HG03571 (cell line): ENCODE data around the gene BANP.
"Not testable (repeated sequence)": the region's sequence is repeated elsewhere in the genome, so short reads cannot be mapped to it uniquely, and the experiment has no call there.

Experiments
- ATAC-seq: cut with Tn5 transposase; IDR thresholded peaks from one replicate; pipeline ENCODE4 v1.9.1; 2021; ENCODE audit not compliant: unreplicated experiment

Gene BANP

GRCh38 chr16:88096659-88097058 lies 145.4 kb downstream of the BANP start:
- ATAC-seq = not testable (repeated sequence)

- not testable (repeated sequence) for ATAC-seq
Measured at GRCh38 chr16:88098731-88099562, 147.7 kb downstream of the BANP start.

GRCh38 chr16:88099563-88099890 lies 148.3 kb downstream of the BANP start:
- ATAC-seq = no peak

- not testable (repeated sequence) for ATAC-seq
Measured at GRCh38 chr16:88099956-88100355, 148.7 kb downstream of the BANP start.

GRCh38 chr16:88100801-88101622 lies 149.8 kb downstream of the BANP start:
- ATAC-seq = not testable (repeated sequence)

GRCh38 chr16:88101623-88102105 lies 150.4 kb downstream of the BANP start:
- ATAC-seq = not testable (repeated sequence)

- no peak for ATAC-seq
Measured at GRCh38 chr16:88102597-88102996, 151.4 kb downstream of the BANP start.

- no peak for ATAC-seq
Measured at GRCh38 chr16:88103011-88103410, 151.8 kb downstream of the BANP start.

GRCh38 chr16:88103581-88104188 lies 152.5 kb downstream of the BANP start:
- ATAC-seq = no peak

GRCh38 chr16:88104363-88104762 lies 153.1 kb downstream of the BANP start:
- ATAC-seq = not testable (repeated sequence)

- not testable (repeated sequence) for ATAC-seq
Measured at GRCh38 chr16:88105574-88106140, 154.4 kb downstream of the BANP start.

- ATAC-seq = not testable (repeated sequence)
Measured at GRCh38 chr16:88106566-88106965, 155.3 kb downstream of the BANP start.

GRCh38 chr16:88108762-88109161 lies 157.5 kb downstream of the BANP start:
- no peak for ATAC-seq

- ATAC-seq = not testable (repeated sequence)
Measured at GRCh38 chr16:88109726-88110621, 158.7 kb downstream of the BANP start.

- ATAC-seq = not testable (repeated sequence)
Measured at GRCh38 chr16:88110875-88111494, 159.8 kb downstream of the BANP start.

GRCh38 chr16:88111976-88112375 lies 160.7 kb downstream of the BANP start:
- ATAC-seq = not testable (repeated sequence)

GRCh38 chr16:88113545-88114045 lies 162.4 kb downstream of the BANP start:
- ATAC-seq = no peak

GRCh38 chr16:88114541-88115228 lies 163.5 kb downstream of the BANP start:
- not testable (repeated sequence) for ATAC-seq

GRCh38 chr16:88116121-88116520 lies 164.9 kb downstream of the BANP start:
- no peak for ATAC-seq
